Endothelial cell of umbilical vein (primary cell): Measurements from ENCODE around the gene CACNG4.

ENCODE experiments used
- CTCF ChIP-seq, 2 donors: IDR thresholded peaks; 1 replicate in 1 of 2; 2 replicates in 1 of 2; pipeline ENCODE4 v1.5.1; 2011; ENCODE audit warnings: low read length in 2 of 2, mild to moderate bottlenecking in 2 of 2, moderate library complexity in 2 of 2, control low read depth in 1 of 2, inconsistent platforms in 1 of 2, low read depth in 1 of 2; ENCODE audit not compliant: insufficient read depth in 1 of 2; ENCODE audit errors: extremely low read depth in 1 of 2
- EZH2 ChIP-seq: IDR thresholded peaks from 2 replicates; pipeline ENCODE4 v1.6.1; 2012; ENCODE audit warnings: borderline replicate concordance, low read depth, mild to moderate bottlenecking, moderate library complexity, low read length, inconsistent platforms; ENCODE audit not compliant: severe bottlenecking
- GATA2 ChIP-seq: IDR thresholded peaks from 2 replicates; pipeline ENCODE4 v1.7.0; 2011; ENCODE audit warnings: low read depth, mild to moderate bottlenecking, moderate library complexity, mixed read lengths, low read length; ENCODE audit not compliant: insufficient read length, insufficient read depth
- JUN ChIP-seq: IDR thresholded peaks from 2 replicates; pipeline ENCODE4 v1.6.1; 2011; ENCODE audit warnings: borderline replicate concordance, low read depth; ENCODE audit not compliant: insufficient read length, insufficient read depth
- MAX ChIP-seq: IDR thresholded peaks from 2 replicates; pipeline ENCODE4 v1.6.1; 2011; ENCODE audit not compliant: insufficient read depth, insufficient read length
- POLR2A ChIP-seq: IDR thresholded peaks from 2 replicates; pipeline ENCODE4 v1.6.1; 2012; ENCODE audit warnings: low read depth, mild to moderate bottlenecking, control low read depth, low read length
- POLR2AphosphoS5 ChIP-seq: IDR thresholded peaks from 2 replicates; pipeline ENCODE4 v1.6.1; 2012; ENCODE audit warnings: low read depth, mild to moderate bottlenecking, control low read depth, low read length, moderate library complexity; ENCODE audit not compliant: insufficient read depth

GRCh38 chr17:67068999-67069398, 104.5 kb downstream of the CACNG4 start:
- TF ChIP-seq CTCF (IDR thresholded peaks at IDR 0.05; ENCODE audit: extremely low read depth in 1 of 2, insufficient read depth in 1 of 2, low read depth in 1 of 2, low read length in 2 of 2) (no peak), JUN (no peak), POLR2A (no peak), MAX (no peak), POLR2AphosphoS5 (no peak), GATA2 (no peak), EZH2 (no peak)
